ENCODE measurements around the gene MGARP. TPM values are rescaled to one million over a fixed set of nuclear protein-coding genes. Genes with fewer than 3 reads are reported as not detected.

The MGARP gene
- polyA plus RNA-seq, 1 donor (not counting 4 experiments of a cell fraction or from before 2014, with no cell fraction given), result 0.94 TPM

- no peak overlapping the region for H2AFZ ChIP-seq (ENCODE audit: control insufficient read depth, low read length)
- no peak overlapping the region for H3K4me2 ChIP-seq (ENCODE audit: control insufficient read depth, extremely low read depth, insufficient read depth, low read depth, low read length)
- H3K27me3 ChIP-seq (ENCODE audit: control insufficient read depth, extremely low read depth, insufficient read depth, low read length), result no peaks in the 10 kb centered on the region
- H3K4me1 ChIP-seq (ENCODE audit: control insufficient read depth, extremely low read depth, insufficient read depth, low read length), result no peaks in the 10 kb centered on the region
- no peak for DNase-seq (ENCODE audit: low read depth, low spot score)
- TF ChIP-seq CTCF (optimal IDR thresholded peaks at IDR 0.05 in 1 of 3, IDR thresholded peaks at IDR 0.05 in 1 of 3, conservative IDR thresholded peaks at IDR 0.05 in 1 of 3; ENCODE audit: extremely low read depth in 1 of 3, insufficient read depth in 2 of 3, low read length in 3 of 3) (no peak), EZH2 (IDR thresholded peaks at IDR 0.05; ENCODE audit: low read length) (no peak)
- no peak overlapping the region for H3K27ac ChIP-seq (ENCODE audit: control insufficient read depth, insufficient read depth, low read length)
- H4K20me1 ChIP-seq (ENCODE audit: control insufficient read depth, extremely low read depth, insufficient read depth, low read length), result peaks cover 17% of the 10 kb centered on the region
- H3K9me3 ChIP-seq (ENCODE audit: control insufficient read depth, low read depth, low read length), result no peaks in the 10 kb centered on the region
- dilution Hi-C loops (cut with MboI; ENCODE audit: extremely low pct_ligation_motif_present, low sequenced_read_pairs), result no loop called here
- H3K9ac ChIP-seq (ENCODE audit: control insufficient read depth, extremely low read depth, insufficient read depth, low read length), result no peak overlapping the region
- FAIRE-seq, result no peak
- peaks cover 98% of the 10 kb centered on the region for H3K79me2 ChIP-seq (ENCODE audit: control insufficient read depth, insufficient read depth, low read length)
- no peak overlapping the region for H3K4me3 ChIP-seq (ENCODE audit: control insufficient read depth in 2 of 3, extremely low read depth in 1 of 3, insufficient read depth in 2 of 3, low read depth in 1 of 3, low read length in 3 of 3)
- no peaks in the 10 kb centered on the region for H3K9me1 ChIP-seq (ENCODE audit: control insufficient read depth, extremely low read depth, insufficient read depth, low read length)
- no peaks in the 10 kb centered on the region for H3K36me3 ChIP-seq (ENCODE audit: control insufficient read depth in 2 of 2, extremely low read depth in 1 of 2, insufficient read depth in 2 of 2, low read length in 2 of 2)
Observed at GRCh38 chr4:139316733-139317132, 36.7 kb upstream of the MGARP start.

GRCh38 chr4:139315221-139315675 is 35.2 kb upstream of the MGARP start:
- no peaks in the 10 kb centered on the region for H3K9me3 ChIP-seq (ENCODE audit: control insufficient read depth, low read depth, low read length)
- TF ChIP-seq CTCF (optimal IDR thresholded peaks at IDR 0.05 in 1 of 3, IDR thresholded peaks at IDR 0.05 in 1 of 3, conservative IDR thresholded peaks at IDR 0.05 in 1 of 3; ENCODE audit: extremely low read depth in 1 of 3, insufficient read depth in 2 of 3, low read length in 3 of 3) (no peak), EZH2 (IDR thresholded peaks at IDR 0.05; ENCODE audit: low read length) (no peak)
- no peak overlapping the region for H3K4me2 ChIP-seq (ENCODE audit: control insufficient read depth, extremely low read depth, insufficient read depth, low read depth, low read length)
- H3K9ac ChIP-seq (ENCODE audit: control insufficient read depth, extremely low read depth, insufficient read depth, low read length), result no peak overlapping the region
- no peaks in the 10 kb centered on the region for H3K9me1 ChIP-seq (ENCODE audit: control insufficient read depth, extremely low read depth, insufficient read depth, low read length)
- no peaks in the 10 kb centered on the region for H3K36me3 ChIP-seq (ENCODE audit: control insufficient read depth in 2 of 2, extremely low read depth in 1 of 2, insufficient read depth in 2 of 2, low read length in 2 of 2)
- H4K20me1 ChIP-seq (ENCODE audit: control insufficient read depth, extremely low read depth, insufficient read depth, low read length), result peaks cover 18% of the 10 kb centered on the region
- no peak overlapping the region for H3K27ac ChIP-seq (ENCODE audit: control insufficient read depth, insufficient read depth, low read length)
- H3K4me3 ChIP-seq (ENCODE audit: control insufficient read depth in 2 of 3, extremely low read depth in 1 of 3, insufficient read depth in 2 of 3, low read depth in 1 of 3, low read length in 3 of 3), result no peak overlapping the region
- dilution Hi-C loops (cut with MboI; ENCODE audit: extremely low pct_ligation_motif_present, low sequenced_read_pairs), result no loop called here
- DNase-seq (ENCODE audit: low read depth, low spot score) (no peak), FAIRE-seq (no peak)
- no peak overlapping the region for H2AFZ ChIP-seq (ENCODE audit: control insufficient read depth, low read length)
- peaks cover 100% of the 10 kb centered on the region for H3K79me2 ChIP-seq (ENCODE audit: control insufficient read depth, insufficient read depth, low read length)
- H3K4me1 ChIP-seq (ENCODE audit: control insufficient read depth, extremely low read depth, insufficient read depth, low read length), result no peaks in the 10 kb centered on the region
- H3K27me3 ChIP-seq (ENCODE audit: control insufficient read depth, extremely low read depth, insufficient read depth, low read length), result no peaks in the 10 kb centered on the region
